GM18499 (cell line): ENCODE data around the gene ACBD5.
"Not testable (repeated sequence)": the region's sequence is repeated elsewhere in the genome, so short reads cannot be mapped to it uniquely, and the experiment has no call there.

ENCODE experiments used
- ATAC-seq: cut with Tn5 transposase; IDR thresholded peaks from one replicate; pipeline ENCODE4 v1.9.1; 2021; ENCODE audit warnings: moderate number of reproducible peaks; ENCODE audit not compliant: insufficient read depth, unreplicated experiment

The ACBD5 gene

DNA sequence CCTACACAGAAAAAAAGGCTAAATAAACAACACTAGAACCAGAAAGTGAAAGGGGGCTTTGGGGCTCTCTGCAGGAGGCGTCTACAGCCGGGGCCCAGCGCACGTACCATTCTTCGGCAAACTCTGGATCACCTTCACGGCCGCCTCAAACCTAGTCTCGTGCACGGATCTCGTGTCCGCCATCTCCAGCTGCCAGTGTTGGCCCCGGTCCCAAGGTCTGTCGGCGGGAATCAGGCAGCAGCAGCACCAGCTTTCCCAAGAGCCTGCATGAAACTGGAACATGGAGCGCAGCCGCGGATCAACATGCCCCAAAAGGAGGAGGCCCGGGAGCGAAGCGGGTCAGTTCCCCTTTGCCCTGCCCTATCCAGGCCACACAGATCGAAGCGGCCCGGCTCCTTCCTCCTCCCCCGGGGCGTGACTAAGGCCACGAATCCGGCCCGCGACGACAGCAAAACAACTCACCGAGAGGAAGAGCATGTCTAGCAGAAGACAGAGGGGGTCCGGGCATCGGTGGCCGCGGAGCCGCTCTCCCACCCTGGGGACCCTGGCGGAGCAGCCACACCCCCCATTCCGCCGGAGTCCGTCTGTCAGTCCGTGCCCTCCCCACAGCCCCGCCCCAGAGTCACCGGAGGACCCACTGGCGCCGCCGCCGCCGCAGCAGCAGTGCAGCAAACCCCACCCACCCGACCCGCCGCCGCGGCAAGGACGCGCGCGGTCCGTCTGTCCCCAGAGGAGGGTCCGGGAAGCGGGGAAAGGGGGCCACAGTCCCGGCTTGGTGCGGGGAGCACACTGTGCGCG is at the start of gene ACBD5:
Gene ACBD5 (minus strand): TSS at position 586 of the 798 bp plus-strand sequence. CDS start 109 bp downstream, at position 477.
- ATAC-seq, result peak; percentile 23

GRCh38 chr10:27285093-27285492 is 44.5 kb upstream of the ACBD5 start:
- no peak for ATAC-seq

DNA sequence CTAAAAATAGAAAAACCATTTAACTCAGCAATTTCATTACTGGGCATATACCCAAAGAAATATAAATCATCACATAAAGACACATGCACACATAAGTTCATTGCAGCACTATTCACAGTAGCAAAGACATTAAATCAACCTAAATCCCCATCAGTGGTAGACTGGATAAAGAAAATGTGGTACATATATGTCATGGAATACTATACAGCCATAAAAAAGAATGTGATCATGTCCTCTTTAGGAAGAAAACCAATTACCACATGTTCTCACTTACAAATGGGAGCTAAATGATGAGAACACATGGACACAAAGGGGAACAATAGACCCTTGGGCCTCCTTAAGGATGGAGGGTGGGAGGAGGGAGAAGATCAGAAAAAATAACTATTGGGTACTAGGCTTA is 36.0 kb upstream of the ACBD5 start:
- no peak for ATAC-seq

DNA sequence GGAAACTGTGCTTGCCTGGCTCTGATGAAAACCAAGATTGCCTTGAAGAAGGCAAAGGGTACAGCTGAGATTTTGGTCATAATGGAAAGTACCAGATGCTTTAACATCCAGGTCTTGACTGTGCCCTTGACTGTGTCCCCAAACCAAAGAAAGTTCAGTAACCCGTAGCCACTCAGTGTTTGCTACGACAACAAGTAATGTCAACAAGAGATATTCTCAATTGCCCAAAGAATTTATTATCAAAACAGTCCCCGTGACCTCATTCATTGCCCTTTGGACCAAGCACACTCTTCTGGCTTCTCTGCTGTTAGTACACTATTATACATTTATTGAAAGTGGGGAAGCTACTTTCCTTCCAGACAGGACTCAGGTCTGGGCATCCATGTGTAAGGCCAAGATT is 25.4 kb upstream of the ACBD5 start:
- ATAC-seq, result not testable (repeated sequence)

DNA sequence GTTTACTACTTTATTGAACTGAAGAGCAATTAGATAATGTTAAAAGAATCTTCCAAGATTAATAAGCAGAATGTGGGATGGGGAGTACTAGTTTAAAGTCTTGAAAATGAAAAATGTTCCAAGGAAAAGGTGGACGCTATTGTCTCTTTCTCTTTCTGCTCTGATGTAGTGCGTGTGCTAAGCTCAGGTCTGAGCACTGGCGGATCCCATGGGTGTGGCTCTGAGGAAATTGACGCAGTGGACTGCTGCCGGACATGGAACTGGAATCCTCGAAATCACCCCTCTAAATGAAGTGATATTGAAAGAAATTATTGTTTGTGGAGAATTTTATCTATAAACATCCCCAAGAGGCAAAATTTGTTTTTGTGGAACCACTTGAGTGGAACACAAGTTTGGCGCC is 22.2 kb upstream of the ACBD5 start:
- not testable (repeated sequence) for ATAC-seq

DNA sequence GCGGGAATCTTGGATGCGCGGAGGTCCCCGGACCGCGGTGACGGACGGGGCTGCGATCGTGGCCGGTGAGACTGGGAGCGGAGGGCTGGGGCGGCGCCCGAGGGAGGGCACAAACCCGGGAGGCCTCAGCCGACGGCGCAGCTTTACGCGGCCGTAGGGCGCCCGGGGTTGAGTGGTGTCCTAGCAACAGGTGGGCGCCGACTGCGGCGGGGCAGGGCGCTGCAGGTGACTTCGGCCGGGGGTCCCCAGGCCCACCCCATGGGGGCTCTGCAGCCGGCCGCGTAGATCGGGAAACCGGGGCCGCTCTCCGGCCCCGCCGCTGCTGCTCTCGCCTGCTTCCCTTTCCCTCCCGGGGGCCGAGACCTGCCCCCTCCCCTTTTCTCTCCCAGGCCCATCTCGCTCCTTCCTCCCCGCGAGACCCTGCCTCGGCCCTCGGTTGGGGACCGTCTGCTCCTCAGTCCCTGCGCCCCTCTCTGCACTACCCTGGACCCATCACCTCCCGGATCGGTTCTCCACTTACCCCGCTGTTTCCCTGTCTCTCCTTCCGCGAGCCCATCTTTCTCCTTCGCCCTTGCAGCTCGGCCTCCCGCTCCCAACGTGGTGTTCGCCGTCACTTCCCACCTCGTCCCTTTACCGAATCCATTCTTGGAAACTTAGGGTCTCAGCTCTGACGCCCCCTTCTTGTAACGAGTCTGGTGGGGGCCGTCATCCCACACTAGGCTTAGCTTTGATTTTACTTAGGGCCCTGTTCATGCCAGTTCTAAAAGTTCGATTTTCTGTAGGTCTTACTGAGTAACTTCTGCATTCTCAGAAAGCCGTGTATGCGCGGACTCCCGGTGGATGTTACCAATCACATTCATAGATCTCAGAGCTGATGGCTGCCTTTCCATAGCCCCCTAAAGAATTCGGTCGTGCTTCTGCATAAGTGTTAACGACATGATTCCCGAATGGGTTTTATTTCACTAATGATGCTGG is 18.5 kb upstream of the ACBD5 start:
- no peak for ATAC-seq

- ATAC-seq, result no peak
Observed at GRCh38 chr10:27258492-27258837, 17.9 kb upstream of the ACBD5 start.

GRCh38 chr10:27256299-27257189 is 15.9 kb upstream of the ACBD5 start:
- no peak for ATAC-seq

DNA sequence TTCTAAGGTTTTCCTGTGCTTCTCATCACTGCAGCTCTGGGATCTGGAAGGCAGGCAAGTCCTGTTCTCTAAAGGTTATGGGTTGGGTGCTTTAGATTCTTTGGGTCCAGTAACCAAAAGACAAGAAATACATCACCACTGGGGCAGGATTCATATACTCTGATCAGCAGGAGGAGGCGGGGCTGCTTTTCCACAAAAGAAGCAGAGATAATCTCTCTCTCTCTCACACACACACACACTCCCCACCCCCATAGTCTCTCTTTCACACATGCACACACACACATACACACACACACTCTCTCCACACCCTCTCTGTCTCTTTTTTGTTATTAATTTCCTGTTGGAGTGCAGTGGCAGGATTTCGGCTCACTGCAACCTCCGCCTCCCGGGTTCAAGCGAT is 13.0 kb upstream of the ACBD5 start:
- no peak for ATAC-seq

DNA sequence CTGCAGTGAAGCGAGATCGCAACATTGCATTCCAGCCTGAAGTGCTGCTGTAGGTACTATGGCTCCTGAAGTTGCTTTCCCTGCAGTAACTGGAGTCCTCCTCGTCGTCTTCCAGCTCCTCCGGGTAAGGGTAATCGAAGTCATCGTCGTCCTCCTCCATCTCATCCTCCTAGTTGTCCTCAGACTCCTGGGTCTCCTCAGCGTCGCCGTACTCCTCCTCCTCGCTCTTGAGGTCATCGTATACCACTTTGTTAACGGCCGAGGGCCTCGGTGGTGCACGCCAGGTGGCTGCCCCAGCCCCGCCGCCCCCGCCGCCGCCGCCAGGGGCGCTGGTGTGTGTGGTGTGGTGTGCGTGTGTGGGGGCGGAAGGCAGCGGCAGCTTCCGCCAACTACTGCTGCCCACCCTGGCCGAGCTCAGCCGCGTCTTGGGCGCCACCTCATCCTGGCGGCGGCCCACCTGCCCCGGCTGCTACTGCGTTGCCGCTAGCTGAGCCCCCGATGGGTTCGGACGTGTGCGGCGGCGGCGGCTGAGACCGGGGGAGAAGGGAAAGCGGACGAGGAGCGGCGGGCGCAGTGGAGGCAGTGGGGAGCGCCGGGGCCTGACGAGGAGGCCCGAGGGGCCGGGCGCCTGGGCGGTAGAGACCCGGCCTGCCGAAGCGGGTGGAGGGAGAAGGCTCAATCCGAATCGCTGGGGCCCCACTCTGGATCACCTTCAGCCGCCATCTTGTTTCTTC is 11.8 kb upstream of the ACBD5 start:
- ATAC-seq, result peak; percentile 87

- ATAC-seq, result no peak
Observed at GRCh38 chr10:27251554-27251953, 11.0 kb upstream of the ACBD5 start.

- ATAC-seq, result no peak
Observed at GRCh38 chr10:27248215-27248614, 7.6 kb upstream of the ACBD5 start.

- no peak for ATAC-seq
Observed at GRCh38 chr10:27247441-27247840, 6.8 kb upstream of the ACBD5 start.

DNA sequence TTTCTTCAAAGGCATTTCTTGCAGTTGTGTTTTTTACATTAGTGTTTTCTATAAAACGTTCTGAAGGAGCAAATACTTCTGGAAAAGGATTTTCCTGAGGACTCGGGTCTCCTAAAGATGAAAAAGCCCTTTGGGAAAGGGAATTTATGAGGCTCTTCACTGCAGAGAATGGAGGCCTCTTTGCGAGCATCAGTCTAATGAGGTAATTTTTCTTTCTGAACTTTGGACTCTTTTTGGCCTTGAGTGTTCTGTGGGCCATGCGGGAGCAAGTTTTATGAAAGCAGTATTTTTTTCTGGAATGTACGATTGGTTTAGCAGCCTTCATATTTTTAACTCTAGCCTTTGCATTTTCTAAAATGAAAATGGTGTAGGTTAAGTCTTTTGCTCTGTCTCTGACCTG is 6.4 kb upstream of the ACBD5 start:
- no peak for ATAC-seq

- no peak for ATAC-seq
Observed at GRCh38 chr10:27245836-27246235, 5.2 kb upstream of the ACBD5 start.

- no peak for ATAC-seq
Observed at GRCh38 chr10:27244976-27245375, 4.4 kb upstream of the ACBD5 start.

- ATAC-seq, result peak; percentile 23
Observed at GRCh38 chr10:27242951-27243551, 2.5 kb upstream of the ACBD5 start.

DNA sequence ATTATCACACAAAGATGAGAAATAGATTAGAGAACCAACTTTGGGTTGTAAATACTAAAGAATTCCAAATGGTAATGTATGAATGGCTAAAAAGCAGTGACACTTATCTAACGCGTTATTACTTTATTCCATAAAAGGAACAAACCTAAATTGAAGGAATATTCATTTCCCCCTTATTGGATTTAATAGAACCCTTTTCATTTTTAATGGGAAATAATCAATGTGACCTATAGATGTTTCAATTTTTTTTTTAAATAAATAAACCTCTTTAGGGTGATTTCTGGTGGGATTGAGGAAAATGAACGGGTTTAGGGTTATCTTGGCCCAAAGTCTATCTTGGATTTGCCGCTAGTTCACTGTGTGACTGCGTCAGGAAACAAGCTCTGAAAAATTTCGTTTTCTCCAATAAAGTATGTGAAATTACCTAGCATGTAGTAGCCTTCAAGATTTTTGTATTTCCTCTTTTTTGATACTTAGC is 1.9 kb upstream of the ACBD5 start:
- ATAC-seq, result no peak
